WTC11 (cell line): ENCODE results near the gene IL1RAPL2.
A peak's percentile ranks its signal among the peaks of the same experiment; 100 is the strongest.

Experiments used
- CTCF ChIP-seq: fragments of 200-600 bp; IDR thresholded peaks from 2 replicates; pipeline ENCODE4 v1.8.0; 2022; ENCODE audit warnings: antibody characterized with exemption
- JUN ChIP-seq: sonication (generic); formaldehyde crosslinking; IDR thresholded peaks from 2 replicates; pipeline ENCODE4 v1.8.0; 2023; ENCODE audit warnings: mild to moderate bottlenecking, missing genetic modification reagents
- MYBL2 ChIP-seq: sonication (generic); formaldehyde crosslinking; IDR thresholded peaks from 2 replicates; pipeline ENCODE4 v1.8.1; 2023; ENCODE audit warnings: mild to moderate bottlenecking, moderate library complexity, missing genetic modification reagents
- NFE2L1 ChIP-seq: sonication (generic); formaldehyde crosslinking; IDR thresholded peaks from 2 replicates; pipeline ENCODE4 v1.8.1; 2023; ENCODE audit warnings: missing genetic modification reagents
- SMAD3 ChIP-seq: sonication (generic); formaldehyde crosslinking; IDR thresholded peaks from 2 replicates; pipeline ENCODE4 v1.8.0; 2022; ENCODE audit warnings: missing genetic modification reagents, mild to moderate bottlenecking, borderline replicate concordance

DNA sequence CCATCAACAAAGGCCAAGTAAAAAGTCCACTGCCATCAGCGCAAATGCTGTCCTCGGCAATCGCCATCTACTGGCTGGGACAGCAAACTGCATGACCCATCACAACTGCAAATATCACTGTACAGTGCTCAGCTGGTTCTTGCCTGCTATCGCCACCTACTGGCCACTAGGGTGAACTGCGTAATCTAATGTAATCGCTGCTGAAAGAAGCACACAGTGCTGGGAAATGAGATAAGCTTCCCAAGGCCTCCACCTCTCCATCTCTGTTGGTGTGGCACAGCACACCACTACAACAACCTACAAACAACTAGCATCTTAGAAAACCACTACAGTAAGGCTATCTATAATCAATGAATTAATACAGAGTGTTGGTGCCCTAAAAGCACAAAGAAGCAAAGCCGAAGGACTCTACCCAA lies 356.2 kb downstream of the IL1RAPL2 start:
- peak; percentile 85 for TF ChIP-seq CTCF
- TF ChIP-seq NFE2L1: no peak
- TF ChIP-seq JUN (CRISPR knock-in tag): no peak
- TF ChIP-seq MYBL2: no peak
- TF ChIP-seq SMAD3 (CRISPR knock-in tag): no peak
